Effector CD4-positive, alpha-beta T cell (primary cell): ENCODE measurements around the gene JMJD8.

ENCODE experiments used
- DNase-seq: peaks from one replicate; pipeline ENCODE4 v3.0.0-alpha.2; 2020
- total RNA-seq: gene quantifications from one replicate; lab custom pipeline; 2026; lab: John Stamatoyannopoulos, UW

JMJD8 gene
- 28.3 reads per million, percentile 55 among the genes with 10 or more reads in this experiment for total RNA-seq

- DNase-seq = peak; percentile 94
Measured at GRCh38 chr16:684071-684794, at the start of gene JMJD8. JMJD8 (minus strand) TSS chr16:684334; CDS start chr16:684319, 15 bp downstream.

GRCh38 chr16:733382-734207 lies 49.5 kb upstream of the JMJD8 start:
- DNase-seq = peak; percentile 1

GRCh38 chr16:732936-733335 lies 48.8 kb upstream of the JMJD8 start:
- no peak for DNase-seq

- DNase-seq = no peak
Measured at GRCh38 chr16:732332-732731, 48.2 kb upstream of the JMJD8 start.

- DNase-seq = no peak
Measured at GRCh38 chr16:730666-731509, 46.8 kb upstream of the JMJD8 start.

GRCh38 chr16:729768-730665 lies 45.9 kb upstream of the JMJD8 start:
- DNase-seq = no peak

- no peak for DNase-seq
Measured at GRCh38 chr16:728890-729744, 45.0 kb upstream of the JMJD8 start.

- DNase-seq = peak; percentile 50
Measured at GRCh38 chr16:728131-728889, 44.2 kb upstream of the JMJD8 start.

- DNase-seq = no peak
Measured at GRCh38 chr16:727291-727977, 43.3 kb upstream of the JMJD8 start.

- DNase-seq = peak; percentile 34
Measured at GRCh38 chr16:726438-727290, 42.5 kb upstream of the JMJD8 start, which contains the start of the genes CCDC78 and HAGHL. CCDC78 (minus strand) TSS chr16:726443; CDS start chr16:726367, 76 bp downstream. HAGHL (plus strand) TSS chr16:727106; CDS start chr16:727510, 404 bp downstream.

- no peak for DNase-seq
Measured at GRCh38 chr16:726188-726437, 42.0 kb upstream of the JMJD8 start.

- DNase-seq = no peak
Measured at GRCh38 chr16:725463-726187, 41.5 kb upstream of the JMJD8 start.

- DNase-seq = no peak
Measured at GRCh38 chr16:725041-725376, 40.9 kb upstream of the JMJD8 start.

GRCh38 chr16:724188-725040 lies 40.3 kb upstream of the JMJD8 start:
- DNase-seq = no peak

GRCh38 chr16:723695-724094 lies 39.6 kb upstream of the JMJD8 start:
- no peak for DNase-seq

GRCh38 chr16:722835-723633 lies 38.9 kb upstream of the JMJD8 start:
- no peak for DNase-seq
